Stimulated activated CD4-positive, alpha-beta T cell treated with anti-CD3 and anti-CD28 coated beads, Interleukin-12 subunit alpha, Interleukin-12 subunit beta, amount 100 ng/mL, for 24 hours (primary cell): ENCODE measurements around the gene HOGA1.
A peak's percentile ranks its signal among the peaks of the same experiment; 100 is the strongest.

Experiments
- DNase-seq, 2 experiments: peaks; one replicate each; pipeline ENCODE4 v3.0.0-alpha.2; 2020; ENCODE audit warnings: low read depth in 2 of 2

The HOGA1 gene

GRCh38 chr10:97584060-97584797, at the start of gene HOGA1:
Gene HOGA1, plus strand, starts transcription at chr10:97584389. Its CDS starts 315 bp downstream, at chr10:97584704.
- DNase-seq = no peak

- DNase-seq = peak; percentile 14 to 26
Measured at GRCh38 chr10:97534746-97535367, 49.3 kb upstream of the HOGA1 start.

GRCh38 chr10:97537186-97537869, 46.9 kb upstream of the HOGA1 start:
- no peak for DNase-seq

GRCh38 chr10:97538411-97538810, 45.8 kb upstream of the HOGA1 start:
- no peak for DNase-seq

- DNase-seq = no peak
Measured at GRCh38 chr10:97538839-97539238, 45.4 kb upstream of the HOGA1 start.

GRCh38 chr10:97539523-97540200, 44.5 kb upstream of the HOGA1 start:
- DNase-seq = no peak

GRCh38 chr10:97540669-97541500, 43.3 kb upstream of the HOGA1 start:
- DNase-seq = no peak

GRCh38 chr10:97542169-97543024, 41.8 kb upstream of the HOGA1 start:
- DNase-seq = peak; percentile 24 to 50

GRCh38 chr10:97543025-97543546, 41.1 kb upstream of the HOGA1 start:
- peak; percentile 41 to 67 for DNase-seq

GRCh38 chr10:97546456-97547270, 37.5 kb upstream of the HOGA1 start:
- DNase-seq = no peak

- no peak for DNase-seq
Measured at GRCh38 chr10:97547271-97547600, 37.0 kb upstream of the HOGA1 start.

- DNase-seq = no peak
Measured at GRCh38 chr10:97547962-97548361, 36.2 kb upstream of the HOGA1 start.

GRCh38 chr10:97548828-97549455, 35.2 kb upstream of the HOGA1 start:
- no peak for DNase-seq

GRCh38 chr10:97549587-97550322, 34.4 kb upstream of the HOGA1 start:
- no peak for DNase-seq

- no peak for DNase-seq
Measured at GRCh38 chr10:97550336-97551149, 33.6 kb upstream of the HOGA1 start.

GRCh38 chr10:97551271-97551670, 32.9 kb upstream of the HOGA1 start:
- DNase-seq = no peak

GRCh38 chr10:97553575-97554031, 30.6 kb upstream of the HOGA1 start:
- peak; percentile 26 to 46 for DNase-seq
